Activated effector memory CD4-positive, alpha-beta T cell treated with Interleukin-2 at 50 U/mL for 16 hours (primary cell): ENCODE measurements around the gene ARL2BP.
"Not testable (repeated sequence)": the region's sequence is repeated elsewhere in the genome, so short reads cannot be mapped to it uniquely, and the experiment has no call there.

Experiments
- DNase-seq: peaks from one replicate; pipeline ENCODE4 v3.0.0-alpha.2; 2020

Gene ARL2BP

GRCh38 chr16:57244767-57245471 lies at the start of gene ARL2BP:
Gene ARL2BP (plus strand): TSS chr16:57245259. CDS start chr16:57245368, 109 bp downstream.
- peak; percentile 97 for DNase-seq

- DNase-seq, result no peak
Measured at GRCh38 chr16:57196286-57196685, 48.8 kb upstream of the ARL2BP start.

- no peak for DNase-seq
Measured at GRCh38 chr16:57196753-57197152, 48.3 kb upstream of the ARL2BP start.

GRCh38 chr16:57200321-57200720 lies 44.7 kb upstream of the ARL2BP start:
- not testable (repeated sequence) for DNase-seq

GRCh38 chr16:57200926-57201325 lies 44.1 kb upstream of the ARL2BP start:
- DNase-seq, result not testable (repeated sequence)

- DNase-seq, result no peak
Measured at GRCh38 chr16:57202095-57202886, 42.8 kb upstream of the ARL2BP start.

- no peak for DNase-seq
Measured at GRCh38 chr16:57203451-57203850, 41.6 kb upstream of the ARL2BP start.

GRCh38 chr16:57204675-57205074 lies 40.4 kb upstream of the ARL2BP start:
- DNase-seq, result no peak

GRCh38 chr16:57208926-57209325 lies 36.1 kb upstream of the ARL2BP start:
- no peak for DNase-seq

GRCh38 chr16:57209780-57210179 lies 35.3 kb upstream of the ARL2BP start:
- no peak for DNase-seq

- no peak for DNase-seq
Measured at GRCh38 chr16:57213462-57213861, 31.6 kb upstream of the ARL2BP start.

GRCh38 chr16:57216968-57217367 lies 28.1 kb upstream of the ARL2BP start:
- no peak for DNase-seq

GRCh38 chr16:57223057-57223456 lies 22.0 kb upstream of the ARL2BP start:
- no peak for DNase-seq

GRCh38 chr16:57224651-57225335 lies 20.3 kb upstream of the ARL2BP start:
- DNase-seq, result no peak

GRCh38 chr16:57225978-57226377 lies 19.1 kb upstream of the ARL2BP start:
- DNase-seq, result no peak

GRCh38 chr16:57226701-57227621 lies 18.1 kb upstream of the ARL2BP start:
- no peak for DNase-seq

- DNase-seq, result no peak
Measured at GRCh38 chr16:57229079-57229478, 16.0 kb upstream of the ARL2BP start.

GRCh38 chr16:57231821-57232350 lies 13.2 kb upstream of the ARL2BP start:
- no peak for DNase-seq

- no peak for DNase-seq
Measured at GRCh38 chr16:57233944-57234706, 10.9 kb upstream of the ARL2BP start.

GRCh38 chr16:57234707-57235092 lies 10.4 kb upstream of the ARL2BP start:
- no peak for DNase-seq
